NCI-H69 (cell line): ENCODE results near the gene KCNK15.
A peak's percentile ranks its signal among the peaks of the same experiment; 100 is the strongest.
"Not testable (repeated sequence)": the region's sequence is repeated elsewhere in the genome, so short reads cannot be mapped to it uniquely, and the experiment has no call there.

ENCODE experiments used
- DNase-seq: peaks from one replicate; lab custom pipeline; 2025; lab: John Stamatoyannopoulos, UW

Gene KCNK15

GRCh38 chr20:44745598-44746366 lies at the start of gene KCNK15:
Gene KCNK15 (plus strand): TSS chr20:44745865. CDS start chr20:44745911, 46 bp downstream.
- peak; percentile 60 for DNase-seq

DNA sequence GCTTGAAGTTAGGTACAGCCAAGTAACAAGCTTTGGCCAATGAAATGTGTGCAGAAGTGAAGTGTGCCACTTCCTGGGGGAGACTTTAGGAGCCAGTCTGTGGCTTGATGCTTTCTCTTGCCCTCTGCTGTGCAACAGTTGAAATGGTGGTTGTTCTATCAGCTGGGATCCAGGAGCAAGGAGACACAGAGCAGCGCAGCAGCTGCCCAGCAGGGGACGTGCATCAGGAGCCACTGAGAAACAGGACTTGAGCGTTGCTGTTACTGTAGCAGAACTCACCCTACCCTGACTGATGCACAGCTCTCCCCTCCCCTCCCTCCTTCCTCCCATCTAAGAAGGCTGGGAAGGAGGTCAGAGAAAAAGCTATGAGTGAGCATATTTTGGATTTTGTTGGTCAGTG lies 49.4 kb upstream of the KCNK15 start:
- DNase-seq: no peak

DNA sequence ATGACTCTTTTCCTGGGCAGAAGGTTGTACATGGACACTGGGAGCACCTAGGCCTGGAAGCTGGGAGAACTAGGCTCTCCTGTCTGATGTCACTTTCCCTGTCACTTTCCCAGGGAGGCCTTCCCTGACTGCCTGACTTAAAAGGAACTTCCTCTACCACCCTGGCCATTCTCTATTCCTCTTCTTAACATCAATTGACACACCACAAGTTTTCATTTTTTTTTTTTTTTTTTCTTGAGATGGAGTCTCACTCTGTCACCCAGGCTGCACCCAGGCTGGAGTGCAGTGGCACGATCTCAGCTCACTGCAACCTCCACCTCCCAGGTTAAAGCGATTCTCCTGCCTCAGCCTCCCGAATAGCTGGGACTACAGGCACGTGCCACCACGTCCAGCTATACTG lies 48.6 kb upstream of the KCNK15 start:
- not testable (repeated sequence) for DNase-seq

DNA sequence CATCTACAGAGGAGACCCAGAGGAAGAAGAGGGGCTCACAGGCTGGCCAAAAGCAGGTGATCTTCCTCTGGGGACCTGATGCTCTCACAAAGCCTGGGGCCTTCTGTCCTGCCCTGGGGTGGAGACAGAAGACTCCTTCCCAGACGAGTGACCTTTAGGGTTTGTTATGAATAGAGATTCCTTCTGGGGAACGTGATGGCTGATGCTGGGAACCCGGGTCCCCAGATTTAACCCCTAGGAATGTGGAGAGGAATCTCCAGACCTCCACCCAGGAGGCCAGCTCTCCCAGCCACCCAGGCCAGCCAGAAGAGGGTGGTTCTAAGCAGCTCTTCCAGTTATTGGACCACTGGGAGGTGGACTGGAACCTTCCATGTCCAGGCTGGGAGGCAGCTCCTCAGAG lies 47.3 kb upstream of the KCNK15 start:
- no peak for DNase-seq

- peak; percentile 39 for DNase-seq
Measured at GRCh38 chr20:44700306-44700705, 45.4 kb upstream of the KCNK15 start.

DNA sequence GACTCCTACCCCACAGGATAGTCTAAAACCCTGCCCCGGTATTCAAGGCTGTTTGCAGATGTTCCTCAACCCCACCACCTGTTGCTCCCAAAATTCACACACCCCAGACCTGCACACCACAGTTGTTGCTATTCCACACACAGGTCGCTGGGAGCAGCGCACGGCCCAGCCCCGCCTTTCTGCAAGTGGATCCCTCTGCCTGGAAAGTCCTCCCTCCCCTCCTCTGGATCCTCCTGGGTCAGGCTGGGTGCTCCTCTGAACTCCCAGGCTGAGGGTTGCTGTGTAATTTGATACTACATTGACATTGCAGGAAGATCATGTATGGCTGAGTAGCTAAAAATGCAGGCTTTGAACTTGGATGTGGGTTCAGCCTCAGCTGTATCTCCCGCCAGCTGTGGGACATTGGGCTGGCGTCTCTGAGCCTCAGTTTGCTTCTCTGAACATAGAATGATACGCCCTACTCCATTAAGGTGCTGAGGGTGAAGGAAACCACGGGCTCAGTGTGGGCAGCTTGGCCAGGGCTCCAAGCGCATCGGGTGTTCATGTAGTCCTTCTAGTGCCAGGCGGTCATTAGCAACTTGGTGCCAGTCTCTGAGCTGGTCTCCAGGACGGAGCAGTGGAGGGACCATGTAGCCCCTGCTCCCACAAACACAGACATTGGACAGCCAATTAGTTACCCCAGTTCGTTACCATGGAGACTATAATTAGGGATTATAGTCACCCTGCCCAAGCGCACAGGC lies 44.4 kb upstream of the KCNK15 start:
- peak; percentile 37 for DNase-seq

GRCh38 chr20:44701858-44702256 lies 43.8 kb upstream of the KCNK15 start:
- peak; percentile 11 for DNase-seq

GRCh38 chr20:44702776-44703175 lies 42.9 kb upstream of the KCNK15 start:
- peak; percentile 52 for DNase-seq

DNA sequence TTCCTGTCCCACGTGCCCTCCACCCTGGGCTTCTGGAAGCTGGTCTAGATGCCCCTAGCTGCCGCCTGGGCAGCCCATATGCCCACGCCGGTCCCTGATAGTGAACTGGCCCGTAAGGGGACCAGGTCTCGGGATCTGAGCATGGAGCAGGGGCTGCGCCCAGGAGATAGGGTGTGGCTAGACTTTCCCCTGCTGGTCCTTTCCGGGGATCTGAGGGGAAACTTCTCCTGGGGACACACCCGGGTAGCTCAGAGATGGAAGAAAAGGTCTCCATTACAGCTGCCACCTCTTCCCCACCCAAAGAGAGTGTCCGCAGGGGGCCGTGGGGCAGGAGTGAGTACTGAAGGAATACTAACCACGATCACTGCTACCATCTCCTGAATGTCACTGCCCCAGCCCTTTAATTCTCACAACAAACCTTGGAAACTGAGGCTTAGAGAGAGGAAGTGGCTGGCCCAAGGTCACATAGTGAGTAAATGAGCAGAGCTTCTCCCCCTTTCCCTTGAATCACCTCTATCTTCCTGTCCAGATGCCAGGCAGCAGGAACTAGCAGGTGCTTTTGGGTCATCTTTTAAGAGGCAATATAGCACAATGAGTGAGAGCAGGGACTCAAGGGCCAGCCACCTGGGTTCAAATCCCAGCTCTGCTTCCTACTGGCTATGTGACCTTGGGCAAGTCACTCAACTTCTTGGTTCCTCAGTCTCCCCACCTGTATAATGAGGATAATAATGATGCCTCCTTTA lies 42.3 kb upstream of the KCNK15 start:
- DNase-seq: no peak

- DNase-seq: no peak
Measured at GRCh38 chr20:44703956-44704488, 41.6 kb upstream of the KCNK15 start.

DNA sequence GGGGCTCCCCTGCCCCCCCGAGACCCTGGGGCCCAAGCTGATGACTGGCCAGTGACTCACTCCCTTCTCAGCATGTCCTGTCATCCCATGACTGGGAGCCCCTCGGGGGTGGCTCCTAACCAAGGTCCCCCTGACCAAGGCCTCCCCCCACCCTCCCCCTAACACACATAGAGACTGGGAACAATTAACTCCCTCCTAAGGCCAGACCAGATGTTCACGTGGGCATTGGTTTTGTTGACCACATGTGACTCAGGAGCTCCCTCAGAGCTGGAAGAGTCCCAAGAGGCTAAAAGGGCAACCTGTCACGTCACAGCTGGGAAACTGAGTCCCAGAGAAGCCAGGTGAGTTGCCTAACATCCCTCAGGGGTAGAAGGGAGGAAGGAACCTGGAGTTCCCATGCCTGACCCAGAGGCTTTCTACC lies 41.1 kb upstream of the KCNK15 start:
- DNase-seq: no peak

DNA sequence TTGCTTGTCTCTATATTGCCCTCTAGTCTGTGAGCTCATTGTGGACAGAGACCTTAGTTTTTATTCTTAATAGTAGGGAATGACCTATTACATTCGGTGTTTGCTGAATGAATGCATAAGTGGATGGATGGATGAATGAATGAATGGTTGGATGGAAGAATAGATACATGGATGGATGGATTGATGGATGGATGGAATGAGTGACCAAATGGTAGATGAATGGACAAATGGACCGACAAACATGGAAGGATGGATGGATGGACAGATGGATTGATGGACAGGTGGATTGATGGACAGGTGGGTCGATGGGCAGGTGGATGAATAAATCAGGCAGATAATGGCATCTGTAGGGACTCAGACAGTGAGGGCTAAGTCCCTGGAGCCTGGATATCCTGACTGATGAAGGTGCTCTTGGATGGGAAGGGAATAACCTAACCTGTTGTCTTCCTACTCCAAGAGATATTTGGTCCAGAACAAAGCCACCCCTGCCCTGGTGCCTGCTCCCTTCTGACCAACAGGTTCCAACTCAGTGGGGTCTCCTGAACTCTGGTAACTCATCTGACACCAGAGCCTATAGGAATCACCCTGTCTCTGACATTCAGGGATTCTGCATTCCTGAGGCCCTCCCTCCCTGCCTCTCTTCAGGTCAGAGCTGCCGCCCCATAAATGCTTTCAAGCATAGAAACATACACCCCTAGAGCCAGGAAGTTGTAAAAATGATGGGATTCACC lies 40.1 kb upstream of the KCNK15 start:
- DNase-seq: no peak

DNA sequence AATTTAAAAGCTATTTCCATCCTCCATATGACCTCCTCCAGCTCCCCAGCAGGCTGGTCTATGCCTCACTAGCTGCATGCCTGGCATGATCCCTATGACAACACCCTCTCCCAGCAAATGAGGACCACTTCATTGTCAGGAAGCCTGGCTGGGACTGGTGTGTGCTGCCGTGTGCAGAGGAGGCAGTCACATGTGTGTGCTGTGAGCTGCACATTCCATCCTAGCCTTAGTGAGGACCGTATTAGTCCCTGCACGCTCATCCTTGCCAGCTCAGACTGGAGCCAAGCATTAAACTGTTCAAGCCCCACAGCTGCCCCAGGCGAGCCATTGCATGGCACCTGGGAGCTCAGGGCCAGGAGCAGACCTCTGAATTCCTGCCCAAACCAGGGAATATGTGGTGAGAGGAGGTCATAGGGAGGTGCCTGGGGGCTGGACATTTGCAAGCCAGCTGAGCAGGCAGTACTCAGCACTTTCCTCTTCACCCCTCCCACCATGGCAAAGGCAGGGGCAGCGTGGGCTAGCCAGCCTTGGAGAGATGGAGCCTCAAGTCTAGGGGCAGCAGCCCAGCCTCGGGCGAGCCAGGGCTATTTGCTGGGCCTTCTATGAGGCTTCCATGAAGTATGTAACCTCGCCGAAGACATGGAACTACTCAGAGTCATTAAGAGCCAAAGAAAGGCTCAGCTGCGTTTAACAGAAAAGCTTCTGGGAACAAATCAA lies 39.2 kb upstream of the KCNK15 start:
- peak; percentile 13 for DNase-seq

DNA sequence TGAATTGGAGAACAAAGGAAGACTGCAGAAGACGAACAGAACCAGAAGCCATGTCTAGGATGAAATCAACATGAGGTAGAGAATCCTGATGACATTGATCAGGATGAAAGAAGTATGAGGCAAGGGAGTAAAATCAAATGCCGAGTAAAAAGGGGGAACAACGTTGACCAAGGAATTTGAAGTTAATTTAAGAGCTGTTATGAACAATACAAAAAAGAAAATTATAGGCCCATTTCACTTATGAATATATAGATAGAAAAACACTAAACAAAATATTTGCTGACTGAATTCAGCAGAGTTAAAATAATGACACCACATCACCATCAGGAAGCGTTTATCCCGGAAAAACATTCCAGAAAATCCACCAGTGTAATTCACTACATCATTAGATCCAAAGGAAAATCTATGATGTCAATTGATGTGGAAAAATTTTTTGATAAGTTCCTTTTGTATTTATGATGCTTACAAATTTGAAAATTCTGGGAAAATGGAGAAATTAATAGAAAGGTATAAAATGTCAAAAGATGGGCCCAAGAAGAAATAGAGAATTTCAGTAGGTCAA lies 38.6 kb upstream of the KCNK15 start:
- DNase-seq: no peak

- DNase-seq: no peak
Measured at GRCh38 chr20:44709380-44709779, 36.3 kb upstream of the KCNK15 start.

- no peak for DNase-seq
Measured at GRCh38 chr20:44709797-44710196, 35.9 kb upstream of the KCNK15 start.

DNA sequence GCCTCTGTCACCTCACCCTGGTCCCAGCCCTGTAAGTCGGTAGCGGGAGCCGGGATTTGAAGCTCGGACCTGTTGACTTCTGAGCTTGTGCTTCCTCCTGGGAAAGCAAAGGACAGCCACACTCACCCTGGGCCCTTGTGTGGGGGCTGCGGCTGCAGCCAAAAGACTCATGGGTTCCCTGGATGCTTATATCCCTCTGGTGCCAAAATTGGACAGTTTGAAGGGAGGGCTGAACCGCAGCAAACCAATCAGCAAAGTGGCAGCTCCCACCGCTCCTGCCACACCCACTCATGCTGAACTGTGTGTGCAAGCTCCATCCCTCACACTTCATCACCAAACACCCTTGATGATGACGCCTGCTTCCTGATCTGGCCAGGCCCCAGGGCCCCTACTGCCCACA lies 34.4 kb upstream of the KCNK15 start:
- DNase-seq: no peak

GRCh38 chr20:44714102-44714700 lies 31.5 kb upstream of the KCNK15 start:
- DNase-seq: no peak

- DNase-seq: peak; percentile 61
Measured at GRCh38 chr20:44714701-44715498, 30.8 kb upstream of the KCNK15 start, which contains the start of gene CCN5. Gene CCN5 (plus strand): TSS chr20:44715369. CDS start chr20:44715391, 22 bp downstream.
